Keratinocyte (primary cell): Measurements from ENCODE around the gene VPS13D. TPM values are rescaled to one million over a fixed set of nuclear protein-coding genes. Genes with fewer than 3 reads are reported as not detected.

Source experiments
- DNase-seq: peaks from one replicate; pipeline ENCODE4 v3.0.0-alpha.2; 2011; ENCODE audit warnings: low read depth, missing footprints, low spot score
- FAIRE-seq: peaks from 2 replicates; lab custom pipeline; 2011; peaks lifted over from hg19 to GRCh38; lab: Jason Lieb, UNC
- H2AFZ ChIP-seq: 2 replicates; pipeline ENCODE4 v1.6.0; 2012; ENCODE audit warnings: low read length, control low read depth, inconsistent platforms; ENCODE audit not compliant: control insufficient read depth
- H3K27ac ChIP-seq: 2 replicates; pipeline ENCODE4 v1.5.1; 2011; ENCODE audit warnings: low read length; ENCODE audit not compliant: control insufficient read depth, insufficient read depth
- H3K27me3 ChIP-seq: 3 replicates; pipeline ENCODE4 v1.6.0; 2011; ENCODE audit warnings: low read length; ENCODE audit not compliant: control insufficient read depth, insufficient read depth; ENCODE audit errors: extremely low read depth
- H3K36me3 ChIP-seq, 2 experiments: 2 replicates in 1 of 2; 3 replicates in 1 of 2; pipeline ENCODE4 v1.5.1; 2011; ENCODE audit warnings: low read length in 2 of 2, mild to moderate bottlenecking in 1 of 2; ENCODE audit not compliant: control insufficient read depth in 2 of 2, insufficient read depth in 2 of 2; ENCODE audit errors: extremely low read depth in 1 of 2
- H3K4me1 ChIP-seq: 3 replicates; pipeline ENCODE4 v1.5.1; 2011; ENCODE audit warnings: low read length; ENCODE audit not compliant: control insufficient read depth, insufficient read depth; ENCODE audit errors: extremely low read depth
- H3K4me2 ChIP-seq: 3 replicates; pipeline ENCODE4 v1.6.0; 2011; ENCODE audit warnings: low read depth, low read length; ENCODE audit not compliant: control insufficient read depth, insufficient read depth; ENCODE audit errors: extremely low read depth
- H3K4me3 ChIP-seq, 3 experiments: fragments of 200-600 bp in 1 of 3; sonication (generic) in 1 of 3; 2 replicates in 2 of 3; 3 replicates in 1 of 3; pipeline ENCODE4 v1.5.1; 2011 to 2016; ENCODE audit warnings: low read length in 3 of 3, mild to moderate bottlenecking in 3 of 3, control low read depth in 2 of 3, inconsistent platforms in 1 of 3, low read depth in 1 of 3, mixed read lengths in 1 of 3, mixed run types in 1 of 3, moderate library complexity in 1 of 3; ENCODE audit not compliant: control insufficient read depth in 2 of 3, insufficient read depth in 2 of 3; ENCODE audit errors: extremely low read depth in 1 of 3
- H3K79me2 ChIP-seq: 2 replicates; pipeline ENCODE4 v1.6.0; 2012; ENCODE audit warnings: low read length; ENCODE audit not compliant: control insufficient read depth, insufficient read depth
- H3K9ac ChIP-seq: 3 replicates; pipeline ENCODE4 v1.6.0; 2011; ENCODE audit warnings: low read length; ENCODE audit not compliant: control insufficient read depth, insufficient read depth; ENCODE audit errors: extremely low read depth
- H3K9me1 ChIP-seq: 3 replicates; pipeline ENCODE4 v1.6.0; 2011; ENCODE audit warnings: low read length; ENCODE audit not compliant: control insufficient read depth, insufficient read depth; ENCODE audit errors: extremely low read depth
- H3K9me3 ChIP-seq: 2 replicates; pipeline ENCODE4 v1.5.1; 2012; ENCODE audit warnings: low read depth, low read length; ENCODE audit not compliant: control insufficient read depth
- H4K20me1 ChIP-seq: 3 replicates; pipeline ENCODE4 v1.6.0; 2011; ENCODE audit warnings: low read length; ENCODE audit not compliant: control insufficient read depth, insufficient read depth; ENCODE audit errors: extremely low read depth
- EZH2 ChIP-seq: IDR thresholded peaks from one replicate; pipeline ENCODE4 v1.6.1; 2012; ENCODE audit warnings: inconsistent platforms, mild to moderate bottlenecking, low read length, moderate library complexity
- dilution Hi-C: fragments of 300-500 bp; cut with MboI; formaldehyde crosslinking; loops from one replicate; pipeline ENCODE4 v1.7.0; 2020; ENCODE audit warnings: low sequenced_read_pairs; ENCODE audit not compliant: extremely low pct_ligation_motif_present
- polyA plus RNA-seq, 5 experiments: library from polyadenylated mRNA; depleted of rRNA in 3 of 5; stranded (reverse) in 3 of 5; stranded (forward) in 1 of 5; unstranded in 1 of 5; fragments of >200 nt; gene quantifications; 1 replicate in 1 of 5; 2 replicates in 3 of 5; 3 replicates in 1 of 5; pipeline versions ENCODE4 v1.2.1 to v1.2.3, GENCODE V29; 2011 to 2012; ENCODE audit warnings: missing spikeins in 2 of 5, low read depth in 1 of 5, low replicate concordance in 1 of 5
- TF ChIP-seq, protein P1 (sequence below), 3 experiments: IDR thresholded peaks in 1 of 3; conservative IDR thresholded peaks in 1 of 3; optimal IDR thresholded peaks in 1 of 3; 2 replicates in 2 of 3; 3 replicates in 1 of 3; pipeline versions ENCODE3 to v1.5.1; 2011; ENCODE audit warnings: low read length in 3 of 3, mild to moderate bottlenecking in 3 of 3, moderate library complexity in 2 of 3, control low read depth in 1 of 3, inconsistent platforms in 1 of 3; ENCODE audit not compliant: insufficient read depth in 2 of 3; ENCODE audit errors: extremely low read depth in 1 of 3

The VPS13D gene
- polyA plus RNA-seq, 1 donor (not counting 4 experiments of a cell fraction or from before 2014, with no cell fraction given), result 19.0 TPM

DNA sequence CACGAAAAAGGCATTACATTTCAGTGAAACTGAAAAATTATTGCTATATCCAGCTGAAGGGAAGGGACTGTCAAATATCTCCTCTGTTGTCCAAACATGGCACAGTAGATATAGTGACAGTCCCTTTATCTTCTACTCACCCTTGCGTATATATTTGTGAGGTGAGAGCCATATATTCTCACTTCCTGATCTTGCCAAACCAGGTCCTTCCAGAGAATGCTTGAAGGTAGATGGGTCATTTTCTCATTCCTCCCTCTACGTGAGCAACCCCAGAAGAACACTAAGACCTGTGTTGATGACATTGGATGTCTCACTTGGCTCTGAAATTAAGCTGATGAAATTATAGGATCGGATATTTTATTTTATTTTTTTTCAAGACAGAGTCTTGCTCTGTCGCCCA lies 237.0 kb downstream of the VPS13D start:
- Histone ChIP-seq H2AFZ (no peak overlapping the region), H3K9me3 (no peaks in the 10 kb centered on the region), H3K27ac (no peak overlapping the region), H3K9ac (no peak overlapping the region), H3K79me2 (no peaks in the 10 kb centered on the region), H3K4me2 (no peak overlapping the region), H3K27me3 (no peaks in the 10 kb centered on the region), H3K4me3 (no peak overlapping the region), H4K20me1 (no peaks in the 10 kb centered on the region), H3K4me1 (no peaks in the 10 kb centered on the region), H3K9me1 (no peaks in the 10 kb centered on the region), H3K36me3 (peaks cover 0 to 14% of the 10 kb centered on the region in 2 experiments)
- dilution Hi-C loops, result no loop called here
- no peak for FAIRE-seq
- TF ChIP-seq, protein P1, sequence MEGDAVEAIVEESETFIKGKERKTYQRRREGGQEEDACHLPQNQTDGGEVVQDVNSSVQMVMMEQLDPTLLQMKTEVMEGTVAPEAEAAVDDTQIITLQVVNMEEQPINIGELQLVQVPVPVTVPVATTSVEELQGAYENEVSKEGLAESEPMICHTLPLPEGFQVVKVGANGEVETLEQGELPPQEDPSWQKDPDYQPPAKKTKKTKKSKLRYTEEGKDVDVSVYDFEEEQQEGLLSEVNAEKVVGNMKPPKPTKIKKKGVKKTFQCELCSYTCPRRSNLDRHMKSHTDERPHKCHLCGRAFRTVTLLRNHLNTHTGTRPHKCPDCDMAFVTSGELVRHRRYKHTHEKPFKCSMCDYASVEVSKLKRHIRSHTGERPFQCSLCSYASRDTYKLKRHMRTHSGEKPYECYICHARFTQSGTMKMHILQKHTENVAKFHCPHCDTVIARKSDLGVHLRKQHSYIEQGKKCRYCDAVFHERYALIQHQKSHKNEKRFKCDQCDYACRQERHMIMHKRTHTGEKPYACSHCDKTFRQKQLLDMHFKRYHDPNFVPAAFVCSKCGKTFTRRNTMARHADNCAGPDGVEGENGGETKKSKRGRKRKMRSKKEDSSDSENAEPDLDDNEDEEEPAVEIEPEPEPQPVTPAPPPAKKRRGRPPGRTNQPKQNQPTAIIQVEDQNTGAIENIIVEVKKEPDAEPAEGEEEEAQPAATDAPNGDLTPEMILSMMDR (optimal IDR thresholded peaks at IDR 0.05 in 1 of 3, IDR thresholded peaks at IDR 0.05 in 1 of 3, conservative IDR thresholded peaks at IDR 0.05 in 1 of 3; ENCODE audit: extremely low read depth in 1 of 3, insufficient read depth in 2 of 3, low read length in 3 of 3), result no peak
- no peak for TF ChIP-seq EZH2
- DNase-seq, result no peak

DNA sequence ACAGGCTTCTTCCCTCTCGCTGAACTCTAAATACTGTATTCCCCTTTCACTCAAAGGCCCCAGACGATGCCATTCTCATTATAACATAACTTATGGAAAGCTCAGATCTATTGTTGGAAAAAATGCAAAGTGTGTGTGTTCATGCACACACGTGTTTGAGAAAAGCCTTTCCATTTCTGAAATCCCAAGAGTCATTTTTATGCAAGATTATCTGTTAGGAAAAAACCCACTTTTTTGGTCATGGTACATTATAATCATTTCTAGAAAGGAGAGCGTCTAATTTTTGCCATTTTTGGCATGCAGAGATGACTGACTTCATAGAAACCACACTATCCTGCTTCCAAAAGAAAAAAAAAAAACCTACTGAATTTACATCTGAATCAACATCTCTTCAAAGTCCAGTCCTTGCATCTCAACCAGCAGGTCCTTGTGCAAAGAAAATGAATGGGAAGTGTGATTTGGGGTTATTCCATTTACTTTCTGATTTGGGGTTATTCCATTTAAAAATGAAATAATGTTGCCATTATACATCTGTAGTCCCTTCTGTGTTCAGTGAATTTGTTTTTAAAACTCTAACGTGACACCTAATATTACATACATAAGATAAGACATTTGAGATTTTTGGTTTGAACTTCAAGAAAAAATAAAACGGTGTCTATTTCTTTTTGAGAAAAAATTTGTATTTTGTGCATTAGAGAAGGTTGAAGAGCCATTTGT lies 237.9 kb downstream of the VPS13D start:
- H3K27me3 ChIP-seq, result no peaks in the 10 kb centered on the region
- H4K20me1 ChIP-seq, result no peaks in the 10 kb centered on the region
- no peaks in the 10 kb centered on the region for H3K9me1 ChIP-seq
- no peak for TF ChIP-seq EZH2
- TF ChIP-seq, protein P1 (optimal IDR thresholded peaks at IDR 0.05 in 1 of 3, IDR thresholded peaks at IDR 0.05 in 1 of 3, conservative IDR thresholded peaks at IDR 0.05 in 1 of 3; ENCODE audit: extremely low read depth in 1 of 3, insufficient read depth in 2 of 3, low read length in 3 of 3), result no peak
- peaks cover 0 to 10% of the 10 kb centered on the region in 2 experiments for H3K36me3 ChIP-seq
- H3K79me2 ChIP-seq, result no peaks in the 10 kb centered on the region
- H3K4me1 ChIP-seq, result no peaks in the 10 kb centered on the region
- no peaks in the 10 kb centered on the region for H3K9me3 ChIP-seq
- dilution Hi-C loops, result no loop called here
- H2AFZ ChIP-seq, result no peak overlapping the region
- H3K9ac ChIP-seq, result no peak overlapping the region
- no peak for DNase-seq
- H3K4me3 ChIP-seq, result no peak overlapping the region
- H3K4me2 ChIP-seq, result no peak overlapping the region
- FAIRE-seq, result no peak
- no peak overlapping the region for H3K27ac ChIP-seq
